GM12872 (cell line): ENCODE data around the gene WRAP53.

ENCODE experiments used
- TF ChIP-seq, protein P1 (sequence below): IDR thresholded peaks from 3 replicates; pipeline ENCODE4 v1.5.1; 2011; ENCODE audit warnings: low read depth, mild to moderate bottlenecking, low read length, moderate library complexity; ENCODE audit not compliant: insufficient read depth

WRAP53 gene

DNA sequence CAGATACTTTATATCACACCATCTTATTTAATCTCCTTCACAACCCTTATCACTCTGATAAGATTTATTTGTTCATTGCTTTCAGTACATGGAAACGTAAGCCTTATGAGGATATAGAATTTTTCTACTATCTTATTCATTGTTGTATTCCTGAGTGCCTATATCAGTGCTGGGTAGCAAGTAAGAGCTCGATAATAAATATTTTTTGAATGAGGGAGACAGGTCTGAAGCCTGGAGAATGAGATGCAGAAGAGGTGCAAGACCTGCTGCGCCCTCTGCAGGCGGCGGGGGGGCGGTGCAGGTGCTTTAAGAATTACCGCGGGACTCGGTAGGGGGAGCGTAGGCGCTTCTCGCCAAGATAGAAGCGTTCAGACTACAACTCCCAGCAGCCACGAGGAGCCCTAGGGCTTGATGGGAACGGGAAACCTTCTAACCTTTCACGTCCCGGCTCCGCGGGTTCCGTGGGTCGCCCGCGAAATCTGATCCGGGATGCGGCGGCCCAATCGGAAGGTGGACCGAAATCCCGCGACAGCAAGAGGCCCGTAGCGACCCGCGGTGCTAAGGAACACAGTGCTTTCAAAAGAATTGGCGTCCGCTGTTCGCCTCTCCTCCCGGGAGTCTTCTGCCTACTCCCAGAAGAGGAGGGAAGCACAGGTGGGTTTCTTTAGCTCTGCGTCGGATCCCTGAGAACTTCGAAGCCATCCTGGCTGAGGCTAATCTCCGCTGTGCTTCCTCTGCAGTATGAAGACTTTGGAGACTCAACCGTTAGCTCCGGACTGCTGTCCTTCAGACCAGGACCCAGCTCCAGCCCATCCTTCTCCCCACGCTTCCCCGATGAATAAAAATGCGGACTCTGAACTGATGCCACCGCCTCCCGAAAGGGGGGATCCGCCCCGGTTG lies at the start of gene WRAP53:
WRAP53 (plus strand) TSS at position 570 of the 900 bp plus-strand sequence; CDS start at position 742, 172 bp downstream.
- TF ChIP-seq, protein P1, sequence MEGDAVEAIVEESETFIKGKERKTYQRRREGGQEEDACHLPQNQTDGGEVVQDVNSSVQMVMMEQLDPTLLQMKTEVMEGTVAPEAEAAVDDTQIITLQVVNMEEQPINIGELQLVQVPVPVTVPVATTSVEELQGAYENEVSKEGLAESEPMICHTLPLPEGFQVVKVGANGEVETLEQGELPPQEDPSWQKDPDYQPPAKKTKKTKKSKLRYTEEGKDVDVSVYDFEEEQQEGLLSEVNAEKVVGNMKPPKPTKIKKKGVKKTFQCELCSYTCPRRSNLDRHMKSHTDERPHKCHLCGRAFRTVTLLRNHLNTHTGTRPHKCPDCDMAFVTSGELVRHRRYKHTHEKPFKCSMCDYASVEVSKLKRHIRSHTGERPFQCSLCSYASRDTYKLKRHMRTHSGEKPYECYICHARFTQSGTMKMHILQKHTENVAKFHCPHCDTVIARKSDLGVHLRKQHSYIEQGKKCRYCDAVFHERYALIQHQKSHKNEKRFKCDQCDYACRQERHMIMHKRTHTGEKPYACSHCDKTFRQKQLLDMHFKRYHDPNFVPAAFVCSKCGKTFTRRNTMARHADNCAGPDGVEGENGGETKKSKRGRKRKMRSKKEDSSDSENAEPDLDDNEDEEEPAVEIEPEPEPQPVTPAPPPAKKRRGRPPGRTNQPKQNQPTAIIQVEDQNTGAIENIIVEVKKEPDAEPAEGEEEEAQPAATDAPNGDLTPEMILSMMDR: peak; percentile 87

DNA sequence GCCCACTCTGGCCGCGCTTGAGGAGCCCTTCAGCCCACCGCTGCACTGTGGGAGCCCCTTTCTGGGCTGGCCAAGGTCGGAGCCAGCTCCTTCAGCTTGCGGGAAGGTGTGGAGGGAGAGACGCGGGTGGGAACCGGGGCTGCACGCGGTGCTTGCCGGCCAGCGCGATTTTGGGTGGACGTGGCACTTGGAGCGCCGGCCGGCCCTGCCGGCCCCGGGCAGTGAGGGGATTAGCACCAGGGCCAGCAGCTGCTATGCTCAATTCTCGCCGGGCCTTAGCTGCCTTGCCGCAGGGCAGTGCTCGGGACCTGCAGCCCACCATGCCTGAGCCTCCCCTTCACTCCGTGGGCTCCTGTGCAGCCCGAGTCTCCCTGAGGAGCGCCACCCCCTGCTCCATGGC lies 47.5 kb upstream of the WRAP53 start:
- TF ChIP-seq, protein P1: no peak

DNA sequence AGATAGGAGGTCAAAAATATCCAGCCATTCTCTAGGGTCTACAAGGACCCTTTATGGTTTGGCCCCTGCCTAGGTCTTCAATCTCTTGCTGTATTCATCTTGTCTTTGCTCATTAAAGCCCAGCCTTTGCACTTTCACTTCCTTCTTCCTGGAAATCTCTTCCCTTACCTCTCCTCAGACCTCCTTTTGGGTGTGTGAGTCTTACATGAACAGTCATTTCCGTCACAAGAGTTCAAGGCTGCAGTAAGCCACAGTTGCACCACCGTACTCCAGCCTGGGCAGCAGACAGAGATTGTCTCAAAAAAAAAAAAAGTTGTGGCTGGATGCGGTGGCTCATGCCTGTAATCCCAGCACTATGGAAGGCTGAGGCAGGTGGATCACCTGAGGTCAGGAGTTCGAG lies 43.5 kb upstream of the WRAP53 start:
- TF ChIP-seq, protein P1: no peak

DNA sequence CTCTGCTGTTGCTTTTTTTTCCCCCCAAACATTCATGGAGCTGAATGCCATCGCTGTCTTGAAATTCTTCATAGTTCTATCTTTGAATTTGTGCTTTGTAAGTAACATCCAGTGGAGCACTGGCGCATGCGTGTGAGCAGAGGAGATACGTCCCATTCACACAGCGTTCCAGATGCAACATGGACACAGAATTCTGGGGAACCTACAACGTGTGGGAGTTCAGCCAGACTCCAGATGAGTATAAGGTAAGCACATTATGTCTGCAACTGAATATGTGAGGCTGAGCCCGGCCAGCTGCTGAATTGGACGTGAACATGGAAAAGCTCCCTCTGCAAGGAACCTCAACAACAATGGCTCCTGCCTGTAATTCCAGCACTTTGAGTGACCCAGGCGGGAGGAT lies 41.8 kb upstream of the WRAP53 start:
- TF ChIP-seq, protein P1: no peak

DNA sequence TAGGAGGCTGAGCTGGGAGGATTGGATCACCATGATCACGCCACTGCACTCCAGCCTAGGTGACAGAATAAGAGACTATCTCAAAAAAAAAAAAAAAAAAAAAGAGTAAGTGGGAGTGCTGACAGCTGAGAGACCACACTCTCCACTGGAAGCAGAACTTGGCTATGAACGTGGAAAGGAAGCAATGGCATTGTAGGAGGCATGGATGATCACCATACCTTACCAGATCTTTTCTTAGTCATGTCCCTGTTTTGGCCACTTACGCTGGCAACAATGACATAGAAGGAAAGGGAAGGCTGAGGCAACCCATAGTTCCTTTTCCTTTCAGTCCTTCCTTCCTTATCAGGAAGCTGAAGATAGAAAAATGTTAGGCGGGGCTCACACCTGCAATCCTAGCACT lies 41.3 kb upstream of the WRAP53 start:
- TF ChIP-seq, protein P1: no peak

DNA sequence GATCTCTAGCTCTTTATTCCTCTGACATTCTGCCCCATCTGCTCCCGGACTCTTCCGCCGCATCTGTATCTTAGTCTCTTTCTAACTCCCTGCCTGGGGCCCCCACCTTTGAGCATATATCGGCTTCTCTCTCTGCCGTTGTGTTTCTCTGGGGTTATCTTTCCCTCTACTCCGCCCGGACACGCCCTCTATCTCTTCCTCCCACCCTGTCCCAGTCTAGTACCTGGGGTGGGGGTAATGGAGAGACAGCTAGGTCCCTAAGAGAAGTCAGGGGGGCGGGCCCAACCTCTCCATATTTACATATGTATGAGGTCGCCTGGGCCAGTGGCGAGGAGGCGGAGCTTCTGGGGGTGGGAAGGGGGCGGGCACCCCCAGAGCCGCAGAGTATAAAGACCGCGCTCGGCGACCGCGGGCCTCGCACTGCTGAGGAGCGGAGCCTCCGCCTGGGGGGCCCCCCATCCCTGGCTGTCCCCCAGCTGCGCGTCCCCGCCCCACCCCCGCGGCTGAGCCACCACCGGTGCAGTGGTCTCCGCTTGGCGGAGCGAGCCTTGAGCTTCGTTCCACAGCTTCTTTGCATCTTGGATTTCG lies 37.7 kb upstream of the WRAP53 start, which contains the start of gene ATP1B2:
ATP1B2 (plus strand) TSS at position 418 of the 588 bp plus-strand sequence. CDS start 593 bp downstream, outside the sequence.
- TF ChIP-seq, protein P1: no peak

DNA sequence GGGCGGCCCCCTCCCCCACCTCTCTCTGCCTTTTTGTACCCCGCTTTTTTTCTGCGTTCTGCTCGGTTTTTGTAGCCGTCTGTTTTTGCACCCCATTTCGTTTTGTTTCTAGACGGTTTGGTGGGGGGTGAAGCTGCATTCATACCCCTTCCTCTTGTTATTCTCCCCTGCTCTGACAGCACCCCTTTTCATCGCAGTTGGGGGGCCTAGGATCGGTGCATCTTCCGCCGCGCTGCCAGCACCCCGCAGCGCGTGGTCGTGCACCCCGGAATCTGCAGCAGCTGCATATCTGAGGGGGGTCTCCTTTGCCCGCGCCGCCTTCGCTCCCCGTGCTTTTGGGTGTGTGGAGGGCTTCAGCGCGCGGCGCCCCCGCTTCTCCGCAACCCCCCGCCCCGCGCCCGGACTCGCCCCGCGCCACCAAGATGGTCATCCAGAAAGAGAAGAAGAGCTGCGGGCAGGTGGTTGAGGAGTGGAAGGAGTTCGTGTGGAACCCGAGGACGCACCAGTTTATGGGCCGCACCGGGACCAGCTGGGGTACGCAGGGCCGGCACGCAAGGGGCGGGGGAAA lies 37.1 kb upstream of the WRAP53 start:
- TF ChIP-seq, protein P1: no peak
